HG03432 (cell line): ENCODE measurements around the gene DDX31.
"Not testable (repeated sequence)": the region's sequence is repeated elsewhere in the genome, so short reads cannot be mapped to it uniquely, and the experiment has no call there.

Experiments
- ATAC-seq: cut with Tn5 transposase; IDR thresholded peaks from one replicate; pipeline ENCODE4 v1.9.1; 2021; ENCODE audit warnings: mild to moderate bottlenecking, moderate library complexity; ENCODE audit not compliant: unreplicated experiment

Gene DDX31

GRCh38 chr9:132583584-132584304, 86.0 kb downstream of the DDX31 start:
- no peak for ATAC-seq

DNA sequence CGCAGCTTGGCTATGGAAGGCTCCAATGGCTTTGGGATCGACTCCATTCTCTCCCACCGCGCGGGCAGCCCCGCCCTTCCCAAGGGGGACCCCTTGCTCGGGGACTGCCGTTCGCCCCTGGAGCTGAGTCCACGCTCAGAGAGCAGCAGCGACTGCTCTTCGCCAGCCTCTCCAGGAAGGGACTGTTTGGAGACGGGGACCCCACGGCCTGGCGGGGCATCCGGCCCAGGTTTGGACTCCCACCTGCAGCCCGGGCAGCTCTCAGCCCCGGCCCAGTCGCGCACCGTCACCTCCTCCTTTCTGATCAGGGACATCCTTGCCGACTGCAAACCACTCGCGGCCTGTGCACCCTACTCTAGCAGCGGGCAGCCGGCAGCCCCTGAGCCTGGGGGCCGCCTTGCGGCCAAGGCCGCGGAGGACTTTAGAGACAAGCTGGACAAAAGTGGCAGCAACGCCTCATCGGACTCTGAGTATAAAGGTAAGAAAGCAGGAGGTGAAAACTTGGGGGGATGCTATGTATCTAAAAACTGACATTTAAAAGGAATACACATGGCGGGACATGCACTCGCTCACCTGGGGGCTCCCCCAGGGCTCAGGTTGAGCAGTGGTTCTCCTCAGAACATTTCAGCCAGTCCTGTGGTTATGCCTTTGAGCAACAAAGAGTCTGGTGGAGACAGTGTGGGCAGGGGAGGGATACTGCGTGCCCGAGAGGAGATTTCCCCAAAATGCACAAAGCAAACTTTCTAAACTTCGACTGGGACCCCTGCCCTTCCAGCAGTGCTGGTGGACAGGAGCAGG, 86.8 kb downstream of the DDX31 start:
- ATAC-seq = no peak

GRCh38 chr9:132582276-132582785, 87.5 kb downstream of the DDX31 start, which contains the start of gene BARHL1:
Gene BARHL1 (plus strand): TSS chr9:132582606. CDS start chr9:132582798, 192 bp downstream.
- no peak for ATAC-seq

DNA sequence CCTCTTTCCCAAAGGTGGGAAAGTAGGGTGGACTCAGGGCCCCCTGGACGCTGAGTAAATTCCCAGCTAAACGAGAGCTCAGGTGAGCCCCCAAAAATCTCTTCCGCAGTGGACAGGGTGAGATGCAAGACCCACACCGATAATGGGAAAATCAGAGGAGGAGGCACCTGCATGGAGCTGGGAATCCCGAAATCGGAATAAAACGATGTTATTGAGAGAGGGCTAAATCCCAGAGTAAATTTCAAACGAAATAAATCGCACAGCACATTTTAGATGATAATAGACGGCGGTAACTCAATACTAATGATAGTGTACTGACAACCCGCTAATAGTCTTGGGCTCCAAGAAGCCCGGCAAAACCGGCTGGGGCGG, 90.4 kb downstream of the DDX31 start:
- no peak for ATAC-seq

DNA sequence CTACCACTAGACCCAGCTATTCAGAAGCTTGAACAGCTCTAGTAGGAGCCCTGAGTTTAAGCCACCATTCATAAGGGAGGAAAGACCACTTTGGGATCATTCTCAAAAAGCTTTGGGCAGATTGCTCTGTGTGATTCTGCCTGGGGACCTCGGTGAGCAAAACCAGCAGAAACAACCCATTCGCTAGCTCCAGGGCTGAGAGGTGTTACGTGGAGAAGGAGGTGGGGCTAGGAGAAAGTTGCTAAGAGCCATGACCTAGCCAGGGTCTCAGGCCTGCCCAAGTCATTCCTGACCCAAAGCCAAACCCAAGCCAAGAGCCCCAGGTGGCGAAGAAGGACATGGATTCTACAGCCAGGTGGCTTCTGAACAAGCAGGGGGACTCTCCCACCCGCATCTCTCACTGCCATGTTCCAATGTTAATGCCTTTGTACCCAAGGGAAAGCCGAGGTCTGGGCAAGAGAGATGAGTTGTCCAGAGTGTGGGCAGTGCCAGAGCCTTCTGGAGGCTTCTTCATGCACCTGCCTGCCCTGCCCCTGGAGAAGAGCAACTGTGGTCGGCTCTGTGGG, 91.3 kb downstream of the DDX31 start:
- ATAC-seq = no peak

- ATAC-seq = no peak
Observed at GRCh38 chr9:132577119-132577518, 92.7 kb downstream of the DDX31 start.

- no peak for ATAC-seq
Observed at GRCh38 chr9:132575811-132576210, 94.0 kb downstream of the DDX31 start.

DNA sequence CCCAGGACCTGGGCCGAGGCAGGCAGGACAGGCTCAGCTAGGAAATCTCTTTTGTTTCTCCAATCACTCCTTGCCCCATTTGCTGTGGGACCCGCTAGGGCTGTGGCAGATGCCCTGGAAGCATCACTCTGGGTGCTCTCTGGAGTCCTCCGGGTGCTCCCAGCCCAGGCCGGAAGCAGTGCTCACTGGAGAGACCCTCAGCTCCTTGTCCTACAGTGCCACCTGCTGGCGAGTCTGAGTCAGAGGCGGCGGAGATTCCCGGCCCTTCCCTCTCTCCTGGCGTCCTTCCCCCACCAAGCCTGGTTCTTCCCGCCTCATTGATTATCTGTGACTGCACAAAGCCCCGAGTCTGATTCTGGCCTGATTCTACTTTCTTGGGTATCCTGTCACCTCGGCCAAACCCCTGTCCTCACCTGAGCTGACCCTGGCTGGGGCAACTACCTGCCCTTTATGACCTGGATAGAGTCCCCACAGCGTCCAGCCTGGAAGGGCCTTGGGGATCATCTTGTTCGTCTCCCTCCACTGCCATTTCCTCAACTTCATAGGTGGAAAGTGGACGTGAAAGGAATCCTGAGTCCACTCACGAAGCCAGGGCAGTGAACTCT, 94.7 kb downstream of the DDX31 start:
- no peak for ATAC-seq

DNA sequence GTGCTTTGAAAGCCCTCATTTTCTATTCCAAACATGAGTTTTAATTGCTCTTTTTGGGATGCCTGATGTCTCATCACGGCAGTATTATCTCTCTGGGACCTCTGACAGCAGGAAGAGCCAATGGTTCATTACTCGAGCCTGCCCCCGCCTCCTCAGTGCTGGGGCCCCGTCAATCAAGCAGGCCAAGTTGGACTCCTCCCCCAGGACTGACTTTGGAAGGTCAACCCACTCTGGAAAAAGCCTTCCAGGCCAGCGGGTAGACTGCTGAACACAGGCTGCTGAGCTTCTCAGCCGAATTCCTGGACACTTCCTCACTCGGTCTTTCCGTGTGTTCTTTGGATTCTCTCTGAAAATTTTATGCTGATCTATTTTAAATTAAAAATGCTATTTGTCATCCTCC, 96.9 kb downstream of the DDX31 start:
- no peak for ATAC-seq

DNA sequence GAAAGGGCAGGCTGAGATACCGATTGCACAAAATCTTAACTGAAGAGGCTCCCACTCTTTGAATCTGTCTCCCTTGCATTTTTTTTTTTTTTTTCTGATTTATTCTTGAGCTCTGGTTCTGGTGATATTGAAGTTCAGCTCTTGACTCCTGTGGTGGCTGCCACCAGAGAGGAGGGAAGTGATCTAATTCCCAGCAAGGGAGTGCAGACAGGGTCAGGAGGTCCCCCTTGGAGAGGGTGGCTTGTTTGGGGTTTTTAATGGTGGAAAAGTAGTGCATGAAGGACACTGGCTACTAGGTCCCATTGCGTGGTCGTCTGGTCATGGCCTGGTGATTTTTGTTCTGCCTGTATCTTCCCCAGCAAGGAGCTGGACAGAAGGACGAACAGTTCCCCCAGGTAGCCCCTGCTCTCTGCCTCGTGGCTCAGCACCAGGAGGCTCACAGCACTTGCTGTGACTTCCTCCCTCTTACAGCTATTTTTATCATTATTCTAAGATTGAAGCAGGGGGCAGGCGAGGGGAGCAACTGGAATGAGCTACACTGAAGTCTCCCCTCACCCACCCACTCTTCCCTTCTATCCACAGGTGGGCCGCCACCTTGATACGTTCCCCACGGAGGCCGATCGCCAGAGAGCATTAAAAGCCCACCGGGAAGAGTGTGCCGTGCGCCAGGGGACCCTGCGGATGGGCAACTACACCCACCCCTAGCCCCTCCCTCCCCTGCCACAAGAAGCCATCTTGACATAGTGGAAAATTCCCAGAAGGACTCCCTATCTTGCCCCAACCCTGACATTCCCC, 97.8 kb downstream of the DDX31 start:
- ATAC-seq = no peak

- not testable (repeated sequence) for ATAC-seq
Observed at GRCh38 chr9:132568787-132569186, 101.0 kb downstream of the DDX31 start.

DNA sequence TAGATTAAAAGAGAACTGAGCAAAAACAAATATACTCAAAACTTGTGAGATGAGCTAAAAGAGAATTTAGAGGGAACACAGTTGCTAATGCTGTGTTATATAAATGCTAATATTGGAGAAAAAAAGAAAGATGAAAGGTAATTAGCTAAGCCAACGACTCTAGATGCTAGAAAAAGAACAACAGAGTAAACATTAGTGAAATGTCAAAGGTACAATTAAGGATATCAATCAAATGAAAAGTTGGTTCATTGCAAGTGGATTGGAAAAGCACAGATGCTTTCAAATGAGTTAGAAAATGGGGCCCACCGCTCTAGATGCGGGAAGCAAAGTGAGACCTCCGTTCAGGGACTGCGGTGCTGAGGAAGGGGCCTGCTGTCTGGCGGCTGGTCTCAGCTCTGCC, 105.3 kb downstream of the DDX31 start:
- no peak for ATAC-seq

DNA sequence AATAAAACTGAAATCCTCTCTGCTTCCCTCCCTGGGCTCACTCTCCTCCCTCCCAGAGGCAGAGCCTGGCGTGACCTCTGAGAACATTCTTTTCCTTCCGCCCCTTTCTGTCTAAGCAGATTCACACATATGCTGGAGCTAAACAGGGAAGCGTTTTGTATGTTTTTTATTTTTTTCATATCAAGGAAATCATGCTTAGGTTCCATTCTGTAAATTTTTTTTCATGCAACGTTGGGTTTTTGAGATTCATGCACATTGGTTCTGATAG, 107.5 kb downstream of the DDX31 start:
- ATAC-seq = no peak

DNA sequence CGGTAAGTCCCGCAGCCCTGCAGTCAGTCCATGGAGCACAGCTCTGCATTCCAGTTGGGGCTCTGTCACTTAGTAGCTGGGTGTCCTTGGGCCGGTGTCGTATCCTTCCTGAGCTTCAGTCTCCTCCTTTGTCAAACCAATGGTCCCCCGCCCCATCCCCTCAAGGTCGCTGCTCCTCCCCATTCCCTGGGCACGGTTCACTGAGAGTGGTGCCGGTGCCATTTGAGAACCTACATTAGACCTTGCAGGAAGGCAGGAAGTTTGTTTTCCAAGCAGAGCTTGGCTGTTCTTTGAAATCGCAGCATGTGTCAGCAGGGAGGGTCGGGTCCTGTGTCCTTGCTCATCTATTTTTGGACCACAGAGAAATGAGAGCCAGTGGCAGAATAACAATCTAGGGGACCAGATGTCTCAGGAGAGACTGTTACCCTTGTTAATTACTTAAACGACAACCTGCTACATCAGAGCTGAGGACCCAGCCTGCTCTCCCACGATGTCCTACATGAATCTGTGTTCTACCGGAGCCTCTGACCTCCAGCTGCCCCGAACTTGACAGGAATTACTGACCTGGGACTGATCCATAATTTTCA, 109.1 kb downstream of the DDX31 start:
- no peak for ATAC-seq

- ATAC-seq = no peak
Observed at GRCh38 chr9:132559711-132560110, 110.1 kb downstream of the DDX31 start.

GRCh38 chr9:132557159-132557558, 112.6 kb downstream of the DDX31 start:
- no peak for ATAC-seq

DNA sequence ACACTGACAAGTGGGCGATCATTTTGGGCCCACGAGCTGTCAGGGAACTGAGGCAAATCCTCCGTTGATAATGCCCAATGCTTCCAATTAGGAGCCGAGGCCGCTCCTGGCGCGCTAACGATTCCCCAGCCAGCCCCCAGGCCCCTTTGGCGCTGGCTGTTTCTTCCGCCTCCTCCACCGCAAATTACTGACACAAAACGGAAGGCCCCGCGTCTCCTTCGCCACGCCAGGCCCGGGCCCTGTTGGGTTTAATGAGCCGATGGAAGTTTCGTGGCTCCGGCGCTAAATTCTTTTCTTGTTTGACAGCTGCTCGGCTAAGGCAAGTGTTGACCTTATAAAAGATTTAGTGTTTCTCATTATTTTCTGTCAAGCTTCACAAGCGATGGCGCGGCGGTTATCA, 113.1 kb downstream of the DDX31 start:
- no peak for ATAC-seq

DNA sequence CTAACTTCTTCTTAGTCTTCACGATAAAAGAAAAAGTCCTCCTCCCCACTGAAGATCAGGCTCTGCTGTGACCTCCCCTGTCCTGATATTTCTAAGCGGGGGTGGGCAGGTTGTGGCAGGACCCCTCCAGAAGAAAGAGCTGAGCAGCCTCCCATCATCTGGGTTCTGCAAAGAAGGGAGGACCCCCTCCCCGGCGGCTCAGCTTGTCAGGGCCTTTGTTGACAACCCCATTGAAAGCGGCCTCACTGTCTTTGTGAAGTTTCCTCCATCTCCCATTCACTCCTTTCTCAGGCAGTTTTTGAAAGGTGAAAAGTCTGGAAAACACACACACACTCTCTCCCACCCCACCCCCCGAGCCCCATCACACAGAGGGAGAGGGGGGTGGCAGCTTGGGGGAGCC, 113.5 kb downstream of the DDX31 start:
- ATAC-seq = no peak

DNA sequence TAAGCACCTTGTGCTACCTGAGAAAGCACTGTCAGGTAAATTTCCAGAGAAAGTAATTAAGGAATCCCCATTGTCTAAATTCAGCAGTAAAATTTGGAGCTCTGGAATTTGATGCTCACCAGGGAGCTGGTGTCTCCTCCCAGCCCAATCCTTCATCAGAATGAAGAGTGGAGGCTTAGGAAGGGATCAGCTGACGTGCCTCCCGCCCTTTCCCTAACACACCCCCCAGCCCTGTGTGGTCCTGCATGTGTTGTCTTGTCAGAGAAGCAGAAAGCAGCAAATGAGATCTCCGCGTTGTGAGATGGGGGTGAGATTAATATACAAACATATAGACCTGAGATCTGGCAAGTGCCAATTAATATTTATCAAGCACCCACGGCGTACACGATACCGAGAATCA, 114.3 kb downstream of the DDX31 start:
- ATAC-seq = no peak

- ATAC-seq = no peak
Observed at GRCh38 chr9:132554755-132555154, 115.0 kb downstream of the DDX31 start.

- no peak for ATAC-seq
Observed at GRCh38 chr9:132552041-132552440, 117.7 kb downstream of the DDX31 start.
